Activated CD8-positive, alpha-beta memory T cell treated with anti-CD3 and anti-CD28 coated beads, Interleukin-2, amount 50 U/mL, for 1 hour (primary cell): Measurements from ENCODE around the gene RUFY3.
"Not testable (repeated sequence)": the region's sequence is repeated elsewhere in the genome, so short reads cannot be mapped to it uniquely, and the experiment has no call there.

ENCODE experiments used
- DNase-seq: peaks from one replicate; pipeline ENCODE4 v3.0.0-alpha.2; 2020; ENCODE audit errors: extremely low read depth

The RUFY3 gene

GRCh38 chr4:70705183-70706043 is 16.4 kb upstream of the RUFY3 start:
- DNase-seq, result peak; percentile 40

- DNase-seq, result no peak
Measured at GRCh38 chr4:70706044-70706461, 15.7 kb upstream of the RUFY3 start.

- DNase-seq, result no peak
Measured at GRCh38 chr4:70706516-70706915, 15.2 kb upstream of the RUFY3 start.

- no peak for DNase-seq
Measured at GRCh38 chr4:70709611-70710205, 12.1 kb upstream of the RUFY3 start.

GRCh38 chr4:70711599-70711998 is 10.2 kb upstream of the RUFY3 start:
- DNase-seq, result no peak

- no peak for DNase-seq
Measured at GRCh38 chr4:70712150-70712549, 9.6 kb upstream of the RUFY3 start.

- no peak for DNase-seq
Measured at GRCh38 chr4:70712604-70713452, 8.9 kb upstream of the RUFY3 start.

GRCh38 chr4:70713453-70714078 is 8.2 kb upstream of the RUFY3 start:
- DNase-seq, result no peak

GRCh38 chr4:70714079-70714887 is 7.5 kb upstream of the RUFY3 start:
- DNase-seq, result no peak

- DNase-seq, result no peak
Measured at GRCh38 chr4:70715097-70715496, 6.7 kb upstream of the RUFY3 start.

GRCh38 chr4:70718811-70719604 is 2.8 kb upstream of the RUFY3 start:
- no peak for DNase-seq

GRCh38 chr4:70722199-70722791 is 531 bp downstream of the RUFY3 start:
- DNase-seq, result peak; percentile 22

- DNase-seq, result no peak
Measured at GRCh38 chr4:70724463-70724862, 2.7 kb downstream of the RUFY3 start.

- DNase-seq, result no peak
Measured at GRCh38 chr4:70725633-70726032, 3.9 kb downstream of the RUFY3 start.

GRCh38 chr4:70726515-70726914 is 4.8 kb downstream of the RUFY3 start:
- not testable (repeated sequence) for DNase-seq

GRCh38 chr4:70728091-70728490 is 6.3 kb downstream of the RUFY3 start:
- no peak for DNase-seq

- not testable (repeated sequence) for DNase-seq
Measured at GRCh38 chr4:70732878-70733277, 11.1 kb downstream of the RUFY3 start.

GRCh38 chr4:70734168-70734954 is 12.6 kb downstream of the RUFY3 start:
- no peak for DNase-seq

- DNase-seq, result no peak
Measured at GRCh38 chr4:70734971-70735370, 13.2 kb downstream of the RUFY3 start.
